GM19324 (cell line): Measurements from ENCODE around the gene MYG1.

Experiments used
- ATAC-seq: cut with Tn5 transposase; IDR thresholded peaks from one replicate; pipeline ENCODE4 v1.9.1; 2021; ENCODE audit warnings: mild to moderate bottlenecking, moderate library complexity; ENCODE audit not compliant: unreplicated experiment, low FRiP score

Gene MYG1, protein sequence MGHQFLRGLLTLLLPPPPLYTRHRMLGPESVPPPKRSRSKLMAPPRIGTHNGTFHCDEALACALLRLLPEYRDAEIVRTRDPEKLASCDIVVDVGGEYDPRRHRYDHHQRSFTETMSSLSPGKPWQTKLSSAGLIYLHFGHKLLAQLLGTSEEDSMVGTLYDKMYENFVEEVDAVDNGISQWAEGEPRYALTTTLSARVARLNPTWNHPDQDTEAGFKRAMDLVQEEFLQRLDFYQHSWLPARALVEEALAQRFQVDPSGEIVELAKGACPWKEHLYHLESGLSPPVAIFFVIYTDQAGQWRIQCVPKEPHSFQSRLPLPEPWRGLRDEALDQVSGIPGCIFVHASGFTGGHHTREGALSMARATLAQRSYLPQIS

DNA sequence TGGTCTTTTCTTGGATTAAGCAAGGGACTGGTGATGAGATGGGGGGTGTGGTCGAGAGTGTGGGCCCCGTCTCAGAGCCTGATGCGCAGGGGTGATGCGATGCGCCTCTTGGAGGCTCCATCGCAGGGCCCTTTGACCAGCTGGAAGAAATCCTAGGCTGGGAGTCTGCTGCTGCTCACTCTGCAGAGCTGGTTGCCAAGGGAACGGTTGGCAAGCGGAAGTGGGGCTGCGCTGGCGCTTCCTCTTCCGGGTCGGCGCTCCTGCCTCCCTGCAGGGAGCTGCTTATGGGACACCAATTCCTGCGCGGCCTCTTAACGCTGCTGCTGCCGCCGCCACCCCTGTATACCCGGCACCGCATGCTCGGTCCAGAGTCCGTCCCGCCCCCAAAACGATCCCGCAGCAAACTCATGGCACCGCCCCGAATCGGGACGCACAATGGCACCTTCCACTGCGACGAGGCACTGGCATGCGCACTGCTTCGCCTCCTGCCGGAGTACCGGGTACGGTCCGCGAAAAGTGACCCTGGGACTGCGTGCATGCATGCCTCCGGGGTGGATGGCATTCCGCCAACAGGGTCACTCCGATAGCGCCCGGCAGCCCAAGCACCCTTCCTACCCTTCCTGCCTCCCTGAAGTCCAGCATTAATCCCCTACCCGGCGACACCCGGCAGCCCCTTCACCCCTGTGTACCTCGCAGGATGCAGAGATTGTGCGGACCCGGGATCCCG lies at the start of gene MYG1:
TSS of gene MYG1 (plus strand) at position 242 of the 727 bp plus-strand sequence. CDS start at position 285, 43 bp downstream.
- ATAC-seq: peak; percentile 74

DNA sequence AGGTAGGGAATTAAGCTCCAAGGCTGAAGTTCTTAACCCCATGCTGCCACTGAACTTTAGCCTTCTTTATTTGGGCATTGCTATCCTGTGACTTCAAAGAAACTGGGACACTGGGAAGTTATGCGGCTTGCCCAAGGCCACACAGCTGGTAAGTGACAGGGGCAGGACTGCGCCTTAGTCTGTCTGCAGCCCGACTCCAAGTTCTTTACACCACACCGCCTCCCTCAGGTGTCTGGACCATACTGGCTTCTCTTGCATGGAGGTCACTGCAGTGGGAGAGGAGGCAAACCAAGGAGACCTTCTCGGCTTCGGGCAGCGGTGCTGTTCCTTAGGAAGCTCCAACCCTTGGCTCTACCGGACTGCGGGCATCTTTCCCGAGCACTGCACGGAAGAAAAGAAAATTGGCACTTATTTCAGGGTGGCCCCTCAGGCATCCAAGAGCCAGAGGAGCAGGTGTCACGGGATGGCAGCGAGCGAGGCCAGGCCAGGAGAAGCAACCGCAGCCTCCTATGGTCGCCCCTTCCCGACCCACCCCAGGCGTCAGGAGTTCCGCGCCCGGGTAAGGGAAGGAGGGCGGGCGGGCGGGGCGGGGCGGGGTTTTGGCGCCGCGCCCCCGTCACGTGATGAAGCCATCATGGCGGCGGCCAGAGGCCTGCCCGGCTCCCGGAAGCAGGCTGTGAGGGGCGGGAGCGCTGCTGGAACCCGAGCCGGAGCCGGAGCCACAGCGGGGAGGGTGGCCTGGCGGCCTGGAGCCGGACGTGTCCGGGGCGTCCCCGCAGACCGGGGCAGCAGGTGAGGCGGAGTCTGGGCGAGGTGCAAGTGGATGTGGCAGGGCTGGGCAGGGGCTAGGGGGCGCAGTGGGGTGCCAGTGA lies 47.8 kb upstream of the MYG1 start:
- ATAC-seq: peak; percentile 80

DNA sequence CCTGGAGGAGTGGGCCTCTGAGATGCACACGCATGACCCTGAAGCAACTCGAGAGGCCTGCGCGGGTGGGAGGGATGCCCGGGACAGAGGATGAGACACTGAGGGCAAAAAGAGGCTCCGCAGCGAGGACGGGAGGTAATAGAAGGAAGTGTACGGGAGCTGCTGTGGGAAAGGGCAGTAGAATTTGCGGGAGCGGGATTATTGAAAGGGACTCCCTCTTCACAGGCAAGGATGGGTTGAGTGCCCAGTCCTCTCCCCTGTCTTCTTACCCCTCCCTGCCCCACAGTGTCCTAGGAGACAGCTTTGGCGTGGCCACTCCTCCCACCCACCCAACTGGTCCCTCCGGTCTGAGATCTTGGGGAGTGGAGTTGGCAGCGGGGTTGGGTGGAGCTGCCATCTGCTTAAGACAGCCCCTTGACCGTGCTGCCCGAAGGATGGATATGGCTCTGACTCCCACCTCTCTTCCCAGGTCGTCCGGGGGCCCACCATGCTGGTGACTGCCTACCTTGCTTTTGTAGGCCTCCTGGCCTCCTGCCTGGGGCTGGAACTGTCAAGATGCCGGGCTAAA lies 47.1 kb upstream of the MYG1 start:
- ATAC-seq: no peak

- ATAC-seq: no peak
Observed at GRCh38 chr12:53253298-53253697, 46.2 kb upstream of the MYG1 start.

- no peak for ATAC-seq
Observed at GRCh38 chr12:53254816-53255545, 44.5 kb upstream of the MYG1 start.

DNA sequence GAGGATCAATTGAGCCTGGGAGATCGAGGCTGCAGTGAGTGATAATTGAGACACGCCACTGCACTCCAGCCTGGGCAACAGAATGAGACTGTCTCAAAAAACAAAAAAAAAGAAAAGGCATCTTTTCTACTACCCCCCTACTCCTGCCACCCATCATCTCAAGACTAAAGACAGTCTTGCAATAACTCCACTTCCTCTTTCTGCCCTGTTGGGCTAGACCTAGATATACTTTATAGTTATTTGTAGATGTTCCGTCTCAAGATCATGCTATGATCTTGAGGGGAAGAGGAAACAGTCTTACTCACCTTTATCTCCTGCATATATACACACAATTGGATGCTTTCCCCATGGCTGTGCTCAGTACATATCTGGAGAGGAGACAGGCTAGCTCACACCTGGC lies 43.5 kb upstream of the MYG1 start:
- no peak for ATAC-seq

DNA sequence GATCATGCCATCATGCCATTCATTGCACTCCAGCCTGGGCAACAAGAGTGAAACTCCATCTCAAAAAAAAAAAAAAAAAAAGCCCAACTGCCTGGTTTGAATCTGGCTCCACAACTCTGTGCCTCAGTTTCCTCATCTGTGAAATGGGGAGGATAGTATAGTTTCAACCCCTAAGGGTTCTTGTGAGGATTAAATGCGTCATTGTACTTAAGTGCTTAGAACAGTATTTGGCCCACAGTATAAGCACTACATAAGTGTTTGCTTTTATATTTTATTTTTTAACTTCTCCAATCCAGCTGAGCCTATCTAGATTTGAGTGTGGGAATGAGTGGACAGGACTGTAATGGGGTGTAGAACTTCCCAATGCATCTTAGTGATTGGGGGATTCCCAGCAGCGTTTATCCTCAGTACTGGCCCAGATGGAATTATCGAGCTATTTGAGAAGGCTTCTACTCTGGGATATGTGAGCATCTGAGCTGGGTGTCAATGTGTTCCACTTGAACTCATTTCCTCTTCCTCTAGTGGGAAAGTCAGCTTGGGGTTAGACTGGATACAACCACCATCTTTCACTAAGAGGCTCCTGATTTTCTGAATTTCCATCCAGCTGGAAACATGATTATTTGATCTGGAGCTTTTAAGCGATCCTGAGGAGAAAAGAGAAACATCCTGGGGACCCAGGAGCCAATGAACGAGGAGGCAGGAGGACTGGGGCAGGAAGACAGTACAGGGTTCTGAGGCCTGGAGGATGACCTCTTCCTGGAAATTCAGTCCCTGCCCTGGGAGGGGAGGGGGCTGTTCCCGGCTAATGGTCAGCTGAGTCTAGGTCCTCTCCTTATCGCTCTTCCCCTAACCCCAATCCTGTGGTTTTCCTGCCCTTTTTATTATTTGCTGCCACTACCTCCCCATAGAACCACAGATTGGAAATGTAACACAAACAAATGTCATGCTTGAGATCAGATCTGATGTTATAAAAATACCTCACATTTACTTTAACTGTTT lies 40.7 kb upstream of the MYG1 start:
- ATAC-seq: no peak

- no peak for ATAC-seq
Observed at GRCh38 chr12:53259891-53260290, 39.6 kb upstream of the MYG1 start.

DNA sequence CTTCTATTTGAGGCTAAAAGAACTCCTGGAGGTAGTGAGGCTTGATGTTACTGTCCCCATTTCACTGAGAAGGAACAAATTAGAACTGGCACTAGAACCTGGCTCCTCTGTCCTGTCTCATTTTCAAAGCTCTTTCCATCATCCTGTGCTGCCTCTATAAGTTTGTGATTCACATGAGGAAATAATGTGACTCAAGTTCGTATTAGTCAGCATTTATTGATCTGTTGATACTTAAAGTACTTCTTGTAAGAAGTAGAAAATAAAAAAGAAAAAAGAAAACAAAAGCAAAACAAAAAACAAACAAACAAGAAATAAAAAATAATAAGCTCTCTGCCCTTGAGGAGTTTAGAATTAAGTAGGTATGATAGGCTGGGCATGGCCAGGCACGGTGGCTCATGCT lies 33.7 kb upstream of the MYG1 start:
- no peak for ATAC-seq

DNA sequence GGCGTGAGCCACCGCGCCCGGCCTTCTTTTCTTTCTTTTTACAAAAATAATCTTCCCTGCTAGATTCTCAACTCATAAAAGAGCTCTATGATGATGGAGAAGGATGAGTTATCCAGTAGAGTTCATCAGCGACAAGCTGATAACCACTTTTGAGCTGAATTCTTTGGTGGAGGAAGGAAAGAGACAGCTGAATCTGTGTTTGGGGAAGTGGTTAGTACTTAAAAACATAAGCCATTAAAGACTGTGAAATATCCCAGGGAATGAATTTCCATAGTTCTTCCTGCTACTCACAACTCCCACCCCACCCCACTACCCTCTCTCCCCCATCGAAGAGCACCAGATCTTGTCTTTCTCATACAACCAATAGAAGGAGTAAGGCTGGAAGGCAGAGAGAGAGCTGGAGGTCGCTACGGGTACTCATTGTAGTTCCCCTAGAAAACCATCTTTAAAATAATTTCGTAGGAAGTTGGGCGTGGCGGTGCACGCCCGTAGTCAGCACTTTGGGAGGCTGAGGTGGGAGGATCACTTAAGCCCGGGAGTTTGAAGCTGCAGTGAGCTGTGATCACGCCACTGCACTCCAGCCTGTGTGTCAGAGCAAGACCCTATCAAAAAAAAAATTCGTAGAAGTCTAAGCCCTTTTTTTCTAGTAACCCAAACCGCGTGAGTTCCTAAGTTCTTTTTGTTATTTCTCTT lies 32.0 kb upstream of the MYG1 start:
- no peak for ATAC-seq

DNA sequence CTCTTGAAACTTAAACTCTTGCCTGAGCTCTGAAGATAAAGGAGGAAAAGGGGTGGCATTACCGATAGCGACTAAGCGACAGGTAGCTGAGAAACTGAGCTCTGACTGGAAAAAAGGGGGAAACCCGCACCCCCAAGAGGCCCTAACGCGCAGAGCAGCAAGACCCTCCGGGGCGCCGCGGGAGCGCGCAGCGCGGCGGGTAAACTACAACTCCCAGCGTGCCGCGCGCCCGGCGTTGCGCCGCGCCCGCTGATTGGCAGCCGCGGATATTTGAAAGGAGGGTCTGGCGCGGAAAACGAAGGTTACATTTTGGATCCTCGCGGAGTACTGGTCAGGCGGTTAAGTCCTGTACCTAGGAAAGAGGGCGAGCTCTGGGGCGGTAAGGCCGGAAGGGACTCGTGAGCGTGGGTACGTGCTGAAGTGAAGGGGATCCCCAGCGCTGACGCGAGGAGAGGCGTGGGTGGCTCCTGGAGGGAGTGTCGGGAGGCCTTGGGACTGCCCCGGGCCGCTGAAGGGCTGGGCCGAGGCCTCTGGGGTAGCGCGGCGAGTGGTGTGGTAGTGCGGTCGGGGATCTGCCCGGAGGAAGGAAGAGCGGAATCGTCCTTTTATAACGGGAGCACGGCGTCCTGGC lies 31.4 kb upstream of the MYG1 start, which contains the start of gene ESPL1:
TSS of gene ESPL1 (plus strand) at position 301 of the 631 bp plus-strand sequence. CDS start 468 bp downstream, outside the sequence.
- peak; percentile 90 for ATAC-seq

GRCh38 chr12:53268630-53269562 lies 30.6 kb upstream of the MYG1 start:
- no peak for ATAC-seq

GRCh38 chr12:53274445-53274844 lies 25.1 kb upstream of the MYG1 start:
- ATAC-seq: no peak

GRCh38 chr12:53276511-53276910 lies 23.0 kb upstream of the MYG1 start:
- no peak for ATAC-seq

GRCh38 chr12:53277981-53278380 lies 21.5 kb upstream of the MYG1 start:
- ATAC-seq: no peak

GRCh38 chr12:53279283-53279869 lies 20.1 kb upstream of the MYG1 start:
- no peak for ATAC-seq
